K562 (cell line): ENCODE results near the gene CLDN10.

Source experiments
- BRCA1 ChIP-seq, 2 experiments: fragments of 450-650 bp in 1 of 2; sonication (generic) in 1 of 2; formaldehyde crosslinking in 1 of 2; IDR thresholded peaks; 2 replicates each; pipeline versions ENCODE4 v1.5.0 to v1.6.1; 2017 to 2020; ENCODE audit warnings: mild to moderate bottlenecking in 1 of 2, missing genetic modification reagents in 1 of 2
- CEBPB ChIP-seq: fragments of 450-650 bp; IDR thresholded peaks from 2 replicates; pipeline ENCODE4 v1.6.1; 2016; ENCODE audit warnings: missing genetic modification characterization, missing compliant biosample characterization
- CHD1 ChIP-seq: fragments of 200-600 bp; sonication (generic); IDR thresholded peaks from one replicate; pipeline ENCODE4 v1.6.1; 2012; ENCODE audit warnings: mild to moderate bottlenecking, moderate library complexity, low read length, inconsistent platforms
- CTCF ChIP-seq, 3 experiments: IDR thresholded peaks in 2 of 3; conservative IDR thresholded peaks in 1 of 3; 2 replicates each; pipeline ENCODE4 v1.5.1; 2011 to 2012; ENCODE audit warnings: low read length in 3 of 3, mild to moderate bottlenecking in 3 of 3, control low read depth in 2 of 3, improper control_type of control experiment in 1 of 3, inconsistent platforms in 1 of 3, low read depth in 1 of 3, mixed read lengths in 1 of 3, moderate library complexity in 1 of 3; ENCODE audit not compliant: insufficient read depth in 2 of 3
- E2F1 ChIP-seq: sonication (generic); formaldehyde crosslinking; IDR thresholded peaks from 2 replicates; pipeline ENCODE4 v1.8.1; 2023; ENCODE audit warnings: mild to moderate bottlenecking, missing genetic modification reagents, moderate library complexity
- EP300 ChIP-seq: IDR thresholded peaks from 2 replicates; pipeline ENCODE4 v1.6.1; 2012; ENCODE audit warnings: low read length, improper control_type of control experiment
- FOSL1 ChIP-seq: fragments of 200-800 bp; sonication (Bioruptor generic); conservative IDR thresholded peaks from 2 replicates; pipeline ENCODE4 v1.6.1; 2016; ENCODE audit warnings: missing genetic modification characterization, missing compliant biosample characterization
- HMGN3 ChIP-seq: IDR thresholded peaks from 2 replicates; pipeline ENCODE4 v1.6.1; 2011; ENCODE audit warnings: borderline replicate concordance, low read depth, mild to moderate bottlenecking, mixed read lengths, low read length; ENCODE audit not compliant: insufficient read length; ENCODE audit errors: extremely low read depth
- NR2C2 ChIP-seq, 2 experiments: fragments of 200-800 bp in 1 of 2; sonication (Bioruptor generic) in 1 of 2; sonication (generic) in 1 of 2; formaldehyde crosslinking in 1 of 2; IDR thresholded peaks; 2 replicates each; pipeline versions ENCODE4 v1.6.1 to v1.8.0; 2016 to 2022; ENCODE audit warnings: mild to moderate bottlenecking in 1 of 2, missing compliant biosample characterization in 1 of 2, missing genetic modification characterization in 1 of 2, missing genetic modification reagents in 1 of 2
- SRF ChIP-seq, 2 experiments: fragments of 250-450, 450-650 bp in 1 of 2; sonication (Bioruptor Pico) in 1 of 2; sonication (generic) in 1 of 2; formaldehyde crosslinking; IDR thresholded peaks; 2 replicates each; pipeline versions ENCODE4 v1.5.0 to v1.5.1; 2020 to 2022; ENCODE audit warnings: mild to moderate bottlenecking in 1 of 2, missing genetic modification reagents in 1 of 2
- USF2 ChIP-seq: sonication (generic); formaldehyde crosslinking; IDR thresholded peaks from 2 replicates; pipeline ENCODE4 v1.5.0; 2020; ENCODE audit warnings: missing genetic modification reagents
- ZNF239 ChIP-seq: fragments of 250-450 bp; sonication (Bioruptor Pico); IDR thresholded peaks from 2 replicates; pipeline ENCODE4 v1.4.0; 2020; ENCODE audit warnings: mild to moderate bottlenecking
- ZNF695 ChIP-seq: fragments of 450-650 bp; formaldehyde crosslinking; IDR thresholded peaks from 2 replicates; pipeline ENCODE4 v1.4.0; 2020; ENCODE audit warnings: mild to moderate bottlenecking, moderate library complexity

- TF ChIP-seq HMGN3 (no peak), NR2C2 (CRISPR knock-in tag; IDR thresholded peaks at IDR 0.05) (no peak), NR2C2 (tag; IDR thresholded peaks at IDR 0.05) (no peak), USF2 (CRISPR knock-in tag) (no peak), ZNF239 (CRISPR knock-in tag) (no peak), E2F1 (no peak), FOSL1 (tag) (no peak), ZNF695 (CRISPR knock-in tag) (no peak), CTCF (IDR thresholded peaks at IDR 0.05 in 2 of 3, conservative IDR thresholded peaks at IDR 0.05 in 1 of 3; ENCODE audit: insufficient read depth in 2 of 3, low read depth in 1 of 3, low read length in 3 of 3) (no peak), SRF (CRISPR knock-in tag; IDR thresholded peaks at IDR 0.05) (no peak), CEBPB (no peak), CHD1 (no peak), BRCA1 (IDR thresholded peaks at IDR 0.05) (no peak), BRCA1 (CRISPR knock-in tag; IDR thresholded peaks at IDR 0.05) (no peak), EP300 (no peak)
Observed at GRCh38 chr13:95628488-95628887, 76.0 kb downstream of the CLDN10 start.
